Measurements from ENCODE around the gene RB1. TPM values are rescaled to one million over a fixed set of nuclear protein-coding genes. Genes with fewer than 3 reads are reported as not detected.

Gene RB1
- total RNA-seq, 1 donor from 2014 or later = 26.5 TPM

GRCh38 chr13:48527955-48528354 is 224.4 kb downstream of the RB1 start:
- Mint-ChIP-seq H3K27ac (no peak overlapping the region), H3K4me3 (no peak overlapping the region)
- intact Hi-C loops (cut with micrococcal nuclease) = no loop called here

GRCh38 chr13:48528720-48529119 is 225.2 kb downstream of the RB1 start:
- intact Hi-C loops (cut with micrococcal nuclease) = no loop called here
- H3K4me3 Mint-ChIP-seq = no peak overlapping the region
- H3K27ac Mint-ChIP-seq = no peak overlapping the region
- DNase-seq (ENCODE audit: low spot score) = no peak
- H3K27me3 Mint-ChIP-seq (ENCODE audit: insufficient read depth) = peaks cover 10% of the 10 kb centered on the region
- H3K9me3 Mint-ChIP-seq = no peaks in the 10 kb centered on the region
- H3K4me1 Mint-ChIP-seq (ENCODE audit: low read depth) = peaks cover 27% of the 10 kb centered on the region
- no peaks in the 10 kb centered on the region for H3K36me3 Mint-ChIP-seq (ENCODE audit: low read depth)

More at GRCh38 chr13:48527955-48528354, 224.4 kb downstream of the RB1 start:
- Mint-ChIP-seq H3K27me3 (ENCODE audit: insufficient read depth) (peaks cover 10% of the 10 kb centered on the region), H3K9me3 (no peaks in the 10 kb centered on the region), H3K36me3 (ENCODE audit: low read depth) (no peaks in the 10 kb centered on the region), H3K4me1 (ENCODE audit: low read depth) (peaks cover 22% of the 10 kb centered on the region)
- DNase-seq (ENCODE audit: low spot score) = no peak

- no peak for DNase-seq (ENCODE audit: low spot score)
- Mint-ChIP-seq H3K9me3 (peaks cover 4% of the 10 kb centered on the region), H3K4me1 (ENCODE audit: low read depth) (peaks cover 32% of the 10 kb centered on the region), H3K27me3 (ENCODE audit: insufficient read depth) (peaks cover 6% of the 10 kb centered on the region), H3K36me3 (ENCODE audit: low read depth) (no peaks in the 10 kb centered on the region), H3K27ac (no peak overlapping the region), H3K4me3 (peak overlapping the region; percentile 91)
- intact Hi-C loops (cut with micrococcal nuclease) = loop anchor here (10.0 kb wide), 1 partner anchor 444 kb away; the partner anchor contains the start of gene FNDC3A
These were observed 227.3 kb downstream of the RB1 start for GRCh38 chr13:48530833-48531232.

Other genes starting within 250 kb of the RB1 start
- 64.2 and 65.6 TPM in 2 replicates for gene MED4, start 208.6 kb upstream of the RB1 start, total RNA-seq
- 56.2 and 61.2 TPM in 2 replicates for gene ITM2B, start 70.5 kb upstream of the RB1 start, total RNA-seq
- gene LPAR6, start 109.4 kb downstream of the RB1 start, total RNA-seq = 4.9 and 5.4 TPM in 2 replicates
- gene RCBTB2, start 229.3 kb downstream of the RB1 start, total RNA-seq = 1.7 and 2.0 TPM in 2 replicates

All from activated T-helper 1 cell treated with anti-CD3 and anti-CD28 coated beads, Interleukin-12 subunit alpha, Interleukin-12 subunit beta, Interleukin-2, Interleukin-4 antibody, amounts not matched to agents 30 ng/mL and 10 ng/mL and 1 ng/mL, durations not matched to agents 14 hours and 24 hours and 36 hours (primary cell).